ENCODE results near the gene IL6R. TPM values are rescaled to one million over a fixed set of nuclear protein-coding genes. Genes with fewer than 3 reads are reported as not detected.

The IL6R gene
- polyA plus RNA-seq, 1 donor: 4.1 TPM

DNA sequence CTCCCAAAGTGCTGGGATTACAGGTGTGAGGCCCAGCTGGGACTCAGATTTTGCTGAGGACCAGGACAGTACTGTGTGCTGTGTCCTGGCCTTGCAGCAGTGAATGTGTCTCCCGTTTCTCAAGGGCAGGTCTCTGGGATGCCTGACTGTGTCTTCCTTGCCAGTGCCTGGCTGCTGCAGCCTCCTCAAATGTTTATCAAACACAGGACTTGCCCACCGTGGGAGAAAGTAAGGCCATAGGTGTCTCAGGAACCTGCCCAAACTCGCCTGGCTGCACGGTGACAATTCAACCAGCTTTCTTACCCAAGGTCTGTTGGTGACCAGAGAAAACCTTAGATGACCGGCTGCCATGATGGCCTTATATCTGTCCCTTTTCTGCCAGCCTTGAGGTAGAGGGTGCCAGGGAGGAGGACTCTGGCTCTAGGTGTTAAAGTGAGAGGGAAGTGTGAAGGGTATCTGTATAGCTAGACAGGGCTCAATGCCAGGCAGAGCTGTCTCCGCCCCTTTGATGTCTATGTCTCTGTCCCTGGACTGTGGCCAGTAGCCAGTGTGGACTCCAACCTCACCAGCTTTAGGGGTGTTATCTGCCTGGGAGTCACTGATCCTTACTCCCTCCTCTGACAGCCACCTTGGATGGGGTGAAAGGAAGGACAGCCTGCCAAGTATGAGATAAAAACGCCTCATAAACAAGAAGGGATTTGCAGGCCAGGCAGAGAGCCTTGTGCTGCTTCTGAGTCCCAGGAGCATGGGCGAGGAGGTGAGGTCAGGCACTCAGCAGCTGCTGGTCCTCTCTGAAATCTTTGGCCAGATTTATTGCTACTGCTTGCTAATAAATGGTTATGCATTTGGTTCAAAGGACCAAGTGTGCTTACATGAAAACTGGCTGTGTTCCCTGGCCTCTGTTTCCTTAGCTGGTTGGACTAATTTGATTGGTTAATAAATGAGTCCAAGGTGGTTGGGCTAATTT lies 22.3 kb downstream of the IL6R start:
- H3K4me1 ChIP-seq (ENCODE audit: control insufficient read depth, insufficient read depth, low read length): peaks cover 40% of the 10 kb centered on the region
- no CpG with 5 or more reads among the region's 8 CpGs for WGBS (ENCODE audit: insufficient coverage, low lambda C conversion rate)
- H3K36me3 ChIP-seq (ENCODE audit: control insufficient read depth, insufficient read depth, low read length): no peaks in the 10 kb centered on the region
- peak; percentile 70 to 91 for DNase-seq
- H3K27ac ChIP-seq (ENCODE audit: low read length): peak overlapping the region; percentile 70
- no peaks in the 10 kb centered on the region for H3K9me3 ChIP-seq (ENCODE audit: control insufficient read depth, low read depth, low read length)
- no peak overlapping the region for H3K4me3 ChIP-seq (ENCODE audit: low read length)
- no peaks in the 10 kb centered on the region for H3K27me3 ChIP-seq (ENCODE audit: control insufficient read depth, insufficient read depth, low read length)

- Histone ChIP-seq H3K4me1 (ENCODE audit: control insufficient read depth, insufficient read depth, low read length) (peaks cover 45% of the 10 kb centered on the region), H3K27ac (ENCODE audit: low read length) (no peak overlapping the region), H3K36me3 (ENCODE audit: control insufficient read depth, insufficient read depth, low read length) (no peaks in the 10 kb centered on the region), H3K9me3 (ENCODE audit: control insufficient read depth, low read depth, low read length) (no peaks in the 10 kb centered on the region), H3K27me3 (ENCODE audit: control insufficient read depth, insufficient read depth, low read length) (no peaks in the 10 kb centered on the region), H3K4me3 (ENCODE audit: low read length) (no peak overlapping the region)
- no peak for DNase-seq
- WGBS (ENCODE audit: insufficient coverage, low lambda C conversion rate): no CpG with 5 or more reads among the region's 15 CpGs
Observed at GRCh38 chr1:154429118-154429517, 24.0 kb downstream of the IL6R start.

DNA sequence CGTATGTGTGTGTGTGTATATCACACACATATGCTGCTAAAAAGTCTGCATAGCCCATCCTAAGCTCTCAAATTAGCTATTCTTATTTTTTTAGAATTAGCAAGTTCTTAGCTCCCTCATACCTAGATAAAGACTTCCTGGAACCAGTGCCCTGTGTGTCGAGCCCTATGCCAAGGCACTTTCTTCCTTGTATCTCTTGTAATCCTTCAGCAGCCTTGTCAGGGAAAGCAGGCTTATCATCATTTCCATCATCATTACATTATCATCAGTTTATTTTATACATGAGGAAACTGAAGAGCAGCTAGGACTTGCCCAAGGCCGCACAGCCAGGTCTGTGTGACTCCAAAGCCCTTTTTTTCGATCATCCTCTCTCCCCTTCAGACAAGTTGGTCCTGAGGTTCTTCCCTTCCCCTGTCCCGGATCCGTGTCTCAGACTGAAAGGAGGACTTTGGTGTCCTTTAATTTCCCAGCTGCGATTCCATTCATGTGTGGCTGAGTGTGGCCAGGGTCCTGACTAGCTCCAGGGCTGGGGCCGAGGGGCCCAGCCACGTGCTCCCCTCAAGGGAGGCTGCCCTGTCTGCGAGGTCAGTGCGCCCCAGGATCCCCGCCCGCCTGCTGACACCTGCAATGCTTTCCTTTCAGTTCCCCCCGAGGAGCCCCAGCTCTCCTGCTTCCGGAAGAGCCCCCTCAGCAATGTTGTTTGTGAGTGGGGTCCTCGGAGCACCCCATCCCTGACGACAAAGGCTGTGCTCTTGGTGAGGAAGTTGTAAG lies 24.9 kb downstream of the IL6R start:
- Histone ChIP-seq H3K9me3 (ENCODE audit: control insufficient read depth, low read depth, low read length) (no peaks in the 10 kb centered on the region), H3K27me3 (ENCODE audit: control insufficient read depth, insufficient read depth, low read length) (no peaks in the 10 kb centered on the region), H3K4me3 (ENCODE audit: low read length) (no peak overlapping the region), H3K4me1 (ENCODE audit: control insufficient read depth, insufficient read depth, low read length) (peaks cover 45% of the 10 kb centered on the region), H3K27ac (ENCODE audit: low read length) (no peak overlapping the region), H3K36me3 (ENCODE audit: control insufficient read depth, insufficient read depth, low read length) (no peaks in the 10 kb centered on the region)
- peak in 1 of 2 donors; percentile 42 for DNase-seq
- 43% methylated on average over 1 of the region's 17 CpGs for WGBS (ENCODE audit: insufficient coverage, low lambda C conversion rate)

GRCh38 chr1:154430903-154431302 lies 25.8 kb downstream of the IL6R start:
- H3K27ac ChIP-seq (ENCODE audit: low read length): no peak overlapping the region
- WGBS (ENCODE audit: insufficient coverage, low lambda C conversion rate): no CpG with 5 or more reads among the region's 11 CpGs
- no peaks in the 10 kb centered on the region for H3K9me3 ChIP-seq (ENCODE audit: control insufficient read depth, low read depth, low read length)
- no peak overlapping the region for H3K4me3 ChIP-seq (ENCODE audit: low read length)
- no peaks in the 10 kb centered on the region for H3K27me3 ChIP-seq (ENCODE audit: control insufficient read depth, insufficient read depth, low read length)
- H3K36me3 ChIP-seq (ENCODE audit: control insufficient read depth, insufficient read depth, low read length): no peaks in the 10 kb centered on the region
- peaks cover 45% of the 10 kb centered on the region for H3K4me1 ChIP-seq (ENCODE audit: control insufficient read depth, insufficient read depth, low read length)
- peak; percentile 58 to 83 for DNase-seq

- no peaks in the 10 kb centered on the region for H3K27me3 ChIP-seq (ENCODE audit: control insufficient read depth, insufficient read depth, low read length)
- H3K36me3 ChIP-seq (ENCODE audit: control insufficient read depth, insufficient read depth, low read length): no peaks in the 10 kb centered on the region
- no peaks in the 10 kb centered on the region for H3K9me3 ChIP-seq (ENCODE audit: control insufficient read depth, low read depth, low read length)
- WGBS (ENCODE audit: insufficient coverage, low lambda C conversion rate): 82% methylated on average over 3 of the region's 10 CpGs
- no peak overlapping the region for H3K4me3 ChIP-seq (ENCODE audit: low read length)
- H3K4me1 ChIP-seq (ENCODE audit: control insufficient read depth, insufficient read depth, low read length): peaks cover 45% of the 10 kb centered on the region
- DNase-seq: no peak
- H3K27ac ChIP-seq (ENCODE audit: low read length): no peak overlapping the region
Observed at GRCh38 chr1:154431586-154432373, 26.6 kb downstream of the IL6R start.

- Histone ChIP-seq H3K4me1 (ENCODE audit: control insufficient read depth, insufficient read depth, low read length) (peaks cover 32% of the 10 kb centered on the region), H3K36me3 (ENCODE audit: control insufficient read depth, insufficient read depth, low read length) (no peaks in the 10 kb centered on the region), H3K27me3 (ENCODE audit: control insufficient read depth, insufficient read depth, low read length) (no peaks in the 10 kb centered on the region), H3K4me3 (ENCODE audit: low read length) (no peak overlapping the region), H3K27ac (ENCODE audit: low read length) (no peak overlapping the region), H3K9me3 (ENCODE audit: control insufficient read depth, low read depth, low read length) (no peaks in the 10 kb centered on the region)
- DNase-seq: no peak
- 100% methylated on average over 2 of the region's 9 CpGs for WGBS (ENCODE audit: insufficient coverage, low lambda C conversion rate)
Observed at GRCh38 chr1:154433161-154433764, 28.1 kb downstream of the IL6R start.

GRCh38 chr1:154434346-154435085 lies 29.4 kb downstream of the IL6R start:
- Histone ChIP-seq H3K36me3 (ENCODE audit: control insufficient read depth, insufficient read depth, low read length) (no peaks in the 10 kb centered on the region), H3K9me3 (ENCODE audit: control insufficient read depth, low read depth, low read length) (no peaks in the 10 kb centered on the region), H3K27me3 (ENCODE audit: control insufficient read depth, insufficient read depth, low read length) (no peaks in the 10 kb centered on the region), H3K27ac (ENCODE audit: low read length) (no peak overlapping the region), H3K4me3 (ENCODE audit: low read length) (no peak overlapping the region), H3K4me1 (ENCODE audit: control insufficient read depth, insufficient read depth, low read length) (peaks cover 21% of the 10 kb centered on the region)
- WGBS (ENCODE audit: insufficient coverage, low lambda C conversion rate): no CpG with 5 or more reads among the region's 18 CpGs
- no peak for DNase-seq

DNA sequence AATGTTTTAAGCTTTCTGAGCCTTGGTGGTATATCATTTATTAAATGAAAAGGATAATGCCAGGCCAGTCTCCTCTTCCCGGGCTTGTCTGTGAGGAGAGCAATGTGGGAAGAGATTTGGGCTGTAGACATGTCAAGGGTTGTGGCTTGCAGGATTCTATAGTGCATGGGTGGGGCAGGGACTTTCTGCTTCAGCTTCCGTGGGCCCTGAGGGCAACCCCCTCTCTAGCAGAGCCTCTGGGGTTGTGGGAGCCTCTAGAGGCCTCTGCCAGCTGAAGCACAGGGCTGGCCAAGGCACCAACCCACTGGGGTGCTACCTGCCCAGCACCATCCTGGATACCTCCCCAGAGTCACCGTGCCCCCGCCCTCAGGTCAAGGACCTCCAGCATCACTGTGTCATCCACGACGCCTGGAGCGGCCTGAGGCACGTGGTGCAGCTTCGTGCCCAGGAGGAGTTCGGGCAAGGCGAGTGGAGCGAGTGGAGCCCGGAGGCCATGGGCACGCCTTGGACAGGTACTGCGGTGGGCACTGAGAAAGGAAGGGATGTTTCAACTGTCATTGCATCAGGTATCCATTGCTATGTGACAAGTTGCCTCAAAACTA lies 30.6 kb downstream of the IL6R start:
- Histone ChIP-seq H3K27me3 (ENCODE audit: control insufficient read depth, insufficient read depth, low read length) (no peaks in the 10 kb centered on the region), H3K27ac (ENCODE audit: low read length) (no peak overlapping the region), H3K4me3 (ENCODE audit: low read length) (no peak overlapping the region), H3K9me3 (ENCODE audit: control insufficient read depth, low read depth, low read length) (no peaks in the 10 kb centered on the region), H3K36me3 (ENCODE audit: control insufficient read depth, insufficient read depth, low read length) (no peaks in the 10 kb centered on the region), H3K4me1 (ENCODE audit: control insufficient read depth, insufficient read depth, low read length) (peaks cover 16% of the 10 kb centered on the region)
- DNase-seq: no peak
- whole genome bisulfite sequencing (ENCODE audit: insufficient coverage, low lambda C conversion rate): no CpG with 5 or more reads among the region's 15 CpGs

DNA sequence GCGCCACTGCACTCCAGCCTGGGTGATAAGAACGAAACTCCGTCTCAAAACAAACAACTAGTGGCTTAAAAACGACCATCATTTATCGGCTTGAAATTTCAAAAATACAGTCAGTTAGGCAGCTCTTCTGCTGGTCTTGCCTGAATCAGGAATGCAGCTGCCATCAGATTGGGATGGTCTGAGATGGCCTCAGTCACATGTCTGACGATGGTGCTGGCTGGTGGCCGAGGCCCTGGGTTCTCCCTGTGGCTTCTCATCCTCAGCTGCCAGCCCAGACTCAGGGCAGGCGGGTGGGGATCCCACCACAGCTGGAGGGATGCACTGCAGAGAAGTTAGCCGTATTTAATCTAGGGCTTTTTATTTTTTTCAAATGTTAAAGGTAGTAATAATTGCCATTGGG lies 31.3 kb downstream of the IL6R start:
- peaks cover 11% of the 10 kb centered on the region for H3K4me1 ChIP-seq (ENCODE audit: control insufficient read depth, insufficient read depth, low read length)
- no CpG with 5 or more reads among the region's 9 CpGs for WGBS (ENCODE audit: insufficient coverage, low lambda C conversion rate)
- no peak overlapping the region for H3K4me3 ChIP-seq (ENCODE audit: low read length)
- no peak for DNase-seq
- H3K36me3 ChIP-seq (ENCODE audit: control insufficient read depth, insufficient read depth, low read length): no peaks in the 10 kb centered on the region
- no peaks in the 10 kb centered on the region for H3K9me3 ChIP-seq (ENCODE audit: control insufficient read depth, low read depth, low read length)
- no peaks in the 10 kb centered on the region for H3K27me3 ChIP-seq (ENCODE audit: control insufficient read depth, insufficient read depth, low read length)
- no peak overlapping the region for H3K27ac ChIP-seq (ENCODE audit: low read length)
